Retinal pigment epithelial cell (primary cell): ENCODE data around the gene ALPL.

ENCODE experiments used
- DNase-seq: peaks from one replicate; pipeline ENCODE4 v3.0.0-alpha.2; 2010; ENCODE audit warnings: low read depth
- H3K4me3 ChIP-seq: 2 replicates; pipeline ENCODE4 v1.5.1; 2011; ENCODE audit warnings: mild to moderate bottlenecking, low read length, control low read depth, moderate library complexity
- CTCF ChIP-seq: conservative IDR thresholded peaks from 2 replicates; pipeline ENCODE4 v1.5.1; 2011; ENCODE audit warnings: low read depth, low read length, control low read depth, inconsistent platforms

Gene ALPL

GRCh38 chr1:21490774-21491487, 18.3 kb upstream of the ALPL start:
- no peak for DNase-seq
- H3K4me3 ChIP-seq: no peak overlapping the region
- peak; percentile 41 for TF ChIP-seq CTCF

GRCh38 chr1:21491488-21492355, 17.5 kb upstream of the ALPL start:
- peak; percentile 15 for DNase-seq
- TF ChIP-seq CTCF: no peak
- H3K4me3 ChIP-seq: no peak overlapping the region

- TF ChIP-seq CTCF: no peak
- DNase-seq: no peak
Measured at GRCh38 chr1:21492356-21492625, 16.9 kb upstream of the ALPL start.

GRCh38 chr1:21494196-21494595, 15.0 kb upstream of the ALPL start:
- H3K4me3 ChIP-seq: no peak overlapping the region
- no peak for TF ChIP-seq CTCF
- DNase-seq: no peak

More at GRCh38 chr1:21492356-21492625, 16.9 kb upstream of the ALPL start:
- no peak overlapping the region for H3K4me3 ChIP-seq

- DNase-seq: no peak
- no peak overlapping the region for H3K4me3 ChIP-seq
- TF ChIP-seq CTCF: no peak
Measured at GRCh38 chr1:21495225-21495820, 13.9 kb upstream of the ALPL start.

- DNase-seq: no peak
- TF ChIP-seq CTCF: no peak
- H3K4me3 ChIP-seq: no peak overlapping the region
Measured at GRCh38 chr1:21496063-21496462, 13.2 kb upstream of the ALPL start.

GRCh38 chr1:21496886-21497285, 12.3 kb upstream of the ALPL start:
- DNase-seq: no peak
- no peak overlapping the region for H3K4me3 ChIP-seq
- TF ChIP-seq CTCF: no peak
